ENCODE data around the gene BEX2. TPM values are rescaled to one million over a fixed set of nuclear protein-coding genes. Genes with fewer than 3 reads are reported as not detected.

The BEX2 gene
- total and polyA plus RNA-seq, 7 experiments from 2014 or later: 4.8 to 126 (median 47.0) TPM

DNA sequence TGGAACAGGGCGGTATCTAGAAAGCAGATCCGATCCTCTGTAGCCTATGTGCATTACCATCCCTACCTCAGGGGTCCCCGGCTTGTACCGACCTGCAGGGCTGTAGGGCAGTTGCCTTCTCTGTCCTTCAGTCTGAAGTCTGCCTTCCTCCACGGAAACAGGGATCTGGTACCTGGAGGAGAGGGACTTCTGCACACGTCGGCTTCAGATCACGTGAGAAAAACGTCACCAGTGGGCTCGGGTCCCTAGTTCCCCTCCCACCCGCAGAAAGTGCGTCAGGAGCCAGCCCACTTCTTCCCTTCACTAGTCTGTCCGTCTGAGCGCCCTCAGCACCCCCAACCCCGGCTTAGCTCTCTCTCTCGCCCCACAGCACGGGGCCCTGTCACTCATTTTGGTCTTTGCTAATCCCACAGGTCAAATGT, 34.2 kb downstream of the BEX2 start, which contains the start of gene TCEAL5:
TSS of gene TCEAL5 (minus strand) at position 170 of the 422 bp plus-strand sequence. CDS start 2,187 bp downstream, outside the sequence.
- H3K4me1 Mint-ChIP-seq: peaks cover 0 to 10% (median 7%) of the 10 kb centered on the region in 7 donors
- DNase-seq (no peak), ATAC-seq (no peak)
- Histone ChIP-seq H3K4me1 (ENCODE audit: control insufficient read depth in 2 of 2, insufficient read depth in 2 of 2, low read length in 2 of 2) (peaks cover 0 to 5% of the 10 kb centered on the region in 2 donors), H3K27ac (ENCODE audit: low read depth, low read length) (no peak within 1 kb of the TSS), H3K4me3 (ENCODE audit: low read length) (no peak within 1 kb of the TSS), H3K36me3 (ENCODE audit: control insufficient read depth in 2 of 3, insufficient read depth in 3 of 3, low read length in 3 of 3) (no peaks in the 10 kb centered on the region), H3K9me3 (ENCODE audit: control insufficient read depth in 2 of 3, low read length in 3 of 3) (no peaks in the 10 kb centered on the region), H3K27me3 (ENCODE audit: control insufficient read depth in 2 of 2, insufficient read depth in 2 of 2, low read length in 2 of 2) (no peaks in the 10 kb centered on the region)
- H3K27ac Mint-ChIP-seq: peak within 1 kb of the TSS in 1 of 9 donors; percentile 52
- intact Hi-C loops (cut with micrococcal nuclease): no loop called here
- ChIA-PET CTCF (no interaction called here), POLR2A (interaction anchor here (0.9 kb wide), 1 partner anchor 31 kb away, joined by 3 read pairs; no protein-coding TSS in a partner anchor)
- no peaks in the 10 kb centered on the region for H3K9me3 Mint-ChIP-seq
- H3K4me3 Mint-ChIP-seq: peak within 1 kb of the TSS; percentile 8 to 82 (median 54)
- H3K27me3 Mint-ChIP-seq: peaks cover 31 to 59% (median 52%) of the 10 kb centered on the region in 5 donors
- H3K36me3 Mint-ChIP-seq: no peaks in the 10 kb centered on the region

DNA sequence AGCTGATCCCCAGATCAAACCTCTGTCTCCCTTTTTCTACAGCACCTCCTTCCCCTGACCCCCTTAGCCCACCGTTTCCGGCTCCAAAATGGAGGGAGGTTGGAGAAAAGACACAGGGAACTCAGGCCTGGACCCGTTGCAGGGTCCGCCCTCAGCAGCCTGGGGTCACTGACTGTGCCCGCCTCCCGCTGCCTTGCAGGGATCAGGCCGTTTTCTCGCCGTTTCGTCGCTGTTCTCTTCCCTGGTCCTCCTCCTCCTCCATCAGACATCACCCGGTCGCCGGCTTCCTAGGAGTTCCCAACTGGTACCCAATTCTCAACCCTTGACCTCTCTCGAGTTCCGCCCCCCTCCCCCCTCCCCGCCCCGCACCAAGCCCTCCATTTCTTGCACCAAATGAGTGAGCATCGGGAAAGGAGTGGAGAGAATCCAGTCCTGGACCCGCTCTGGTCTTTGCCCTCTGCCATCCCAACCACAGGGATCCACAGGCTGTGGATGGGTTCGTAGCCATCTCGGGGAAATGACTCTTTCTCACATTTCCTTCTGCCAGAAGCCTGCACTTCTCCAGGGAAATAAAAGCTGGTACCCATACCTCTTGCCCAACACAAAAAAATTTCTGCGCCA, 34.7 kb downstream of the BEX2 start:
- H3K4me3 ChIP-seq (ENCODE audit: low read length): no peak overlapping the region
- no peaks in the 10 kb centered on the region for H3K36me3 ChIP-seq (ENCODE audit: control insufficient read depth in 2 of 3, insufficient read depth in 3 of 3, low read length in 3 of 3)
- DNase-seq (no peak), ATAC-seq (no peak)
- peak overlapping the region in 9 of 10 donors; percentile 35 to 82 (median 57) for H3K4me3 Mint-ChIP-seq
- no peaks in the 10 kb centered on the region for H3K36me3 Mint-ChIP-seq
- H3K9me3 Mint-ChIP-seq: no peaks in the 10 kb centered on the region
- H3K4me1 Mint-ChIP-seq: peaks cover 0 to 10% (median 7%) of the 10 kb centered on the region in 7 donors
- H3K27me3 Mint-ChIP-seq: peaks cover 31 to 61% (median 52%) of the 10 kb centered on the region in 5 donors
- no peaks in the 10 kb centered on the region for H3K27me3 ChIP-seq (ENCODE audit: control insufficient read depth in 2 of 2, insufficient read depth in 2 of 2, low read length in 2 of 2)
- no peaks in the 10 kb centered on the region for H3K9me3 ChIP-seq (ENCODE audit: control insufficient read depth in 2 of 3, low read length in 3 of 3)
- peaks cover 0 to 5% of the 10 kb centered on the region in 2 donors for H3K4me1 ChIP-seq (ENCODE audit: control insufficient read depth in 2 of 2, insufficient read depth in 2 of 2, low read length in 2 of 2)
- H3K27ac ChIP-seq (ENCODE audit: low read depth, low read length): no peak overlapping the region
- no peak overlapping the region for H3K27ac Mint-ChIP-seq
- POLR2A ChIA-PET: no interaction called here
- intact Hi-C loops (cut with micrococcal nuclease): no loop called here
- CTCF ChIA-PET: no interaction called here

DNA sequence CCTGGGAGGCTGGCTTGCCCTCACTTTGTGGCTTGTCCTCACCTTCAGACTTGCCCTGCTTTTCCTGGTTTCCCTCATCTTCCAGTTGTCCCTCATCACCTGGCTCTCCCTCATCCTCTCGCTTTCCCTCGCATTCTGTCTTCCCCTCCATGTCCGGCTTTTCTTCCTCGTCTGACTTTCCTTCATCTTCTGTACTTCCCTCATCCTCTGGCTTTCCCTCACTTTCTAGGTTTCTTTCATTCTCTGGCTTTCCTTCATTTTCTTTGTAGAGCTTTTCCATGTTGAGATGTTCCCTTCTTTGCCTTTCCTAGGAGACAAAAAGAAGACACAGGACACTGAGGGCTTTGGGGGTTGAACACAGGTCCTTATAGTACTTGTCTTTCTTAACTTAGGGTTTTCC, 36.5 kb downstream of the BEX2 start:
- Mint-ChIP-seq H3K27ac (no peak overlapping the region), H3K36me3 (no peaks in the 10 kb centered on the region), H3K27me3 (peaks cover 31 to 50% (median 42%) of the 10 kb centered on the region in 5 donors), H3K4me3 (no peak overlapping the region), H3K4me1 (peaks cover 0 to 10% (median 7%) of the 10 kb centered on the region in 7 donors), H3K9me3 (no peaks in the 10 kb centered on the region)
- H3K4me1 ChIP-seq (ENCODE audit: control insufficient read depth in 2 of 2, insufficient read depth in 2 of 2, low read length in 2 of 2): peaks cover 0 to 5% of the 10 kb centered on the region in 2 donors
- H3K9me3 ChIP-seq (ENCODE audit: control insufficient read depth in 2 of 3, low read length in 3 of 3): no peaks in the 10 kb centered on the region
- ChIA-PET POLR2A (no interaction called here), CTCF (no interaction called here)
- H3K27ac ChIP-seq (ENCODE audit: low read depth, low read length): no peak overlapping the region
- DNase-seq (no peak), ATAC-seq (no peak)
- intact Hi-C loops (cut with micrococcal nuclease): no loop called here
- H3K4me3 ChIP-seq (ENCODE audit: low read length): no peak overlapping the region
- H3K36me3 ChIP-seq (ENCODE audit: control insufficient read depth in 2 of 3, insufficient read depth in 3 of 3, low read length in 3 of 3): no peaks in the 10 kb centered on the region
- no peaks in the 10 kb centered on the region for H3K27me3 ChIP-seq (ENCODE audit: control insufficient read depth in 2 of 2, insufficient read depth in 2 of 2, low read length in 2 of 2)

Other genes with a start within 250 kb of the BEX2 start
- gene BEX1, start 246.8 kb downstream of the BEX2 start, total RNA-seq: 1 to 10 TPM in 2 of 5 experiments, under 1 TPM in 1, not detected in 2; 0.43 to 1.5 (median 1.0) TPM
- under 1 TPM; 0.25 to 0.49 TPM for gene BEX1, start 246.8 kb downstream of the BEX2 start, polyA plus RNA-seq
- not detected for gene NXF3, start 217.8 kb downstream of the BEX2 start, total RNA-seq
- gene NXF3, start 217.8 kb downstream of the BEX2 start, polyA plus RNA-seq: not detected
- gene BEX4, start 95.9 kb downstream of the BEX2 start, total RNA-seq: 10 to 100 TPM in 4 of 5 experiments, 1 to 10 TPM in 1; 8.8 to 51.2 (median 41.1) TPM
- gene BEX4, start 95.9 kb downstream of the BEX2 start, polyA plus RNA-seq: 100 to 1,000 TPM in 1 of 2 donors, 10 to 100 TPM in 1; 94.7 to 120 TPM
- 10 to 100 TPM; 12.2 to 35.0 (median 33.2) TPM for gene TCEAL8, start 55.8 kb downstream of the BEX2 start, total RNA-seq
- gene TCEAL8, start 55.8 kb downstream of the BEX2 start, polyA plus RNA-seq: 10 to 100 TPM; 71.4 to 82.3 TPM
- not detected for gene TCEAL5, start 34.2 kb downstream of the BEX2 start, total RNA-seq
- gene TCEAL5, start 34.2 kb downstream of the BEX2 start, polyA plus RNA-seq: not detected
- not detected for gene TCEAL7, start 19.2 kb upstream of the BEX2 start, total RNA-seq
- gene TCEAL7, start 19.2 kb upstream of the BEX2 start, polyA plus RNA-seq: not detected
- gene TCEAL9, start 45.5 kb upstream of the BEX2 start, total RNA-seq: 1 to 10 TPM in 4 of 5 experiments, under 1 TPM in 1; 0.51 to 4.2 (median 1.1) TPM
- 1 to 10 TPM in 1 of 2 donors, under 1 TPM in 1; 0.53 to 5.8 TPM for gene TCEAL9, start 45.5 kb upstream of the BEX2 start, polyA plus RNA-seq
- gene BEX3, start 65.5 kb upstream of the BEX2 start, total RNA-seq: 10 to 100 TPM in 3 of 5 experiments, 1 to 10 TPM in 2; 5.9 to 75.5 (median 28.0) TPM
- 100 to 1,000 TPM; 157 to 192 TPM for gene BEX3, start 65.5 kb upstream of the BEX2 start, polyA plus RNA-seq
- under 1 TPM in 3 of 5 experiments, not detected in 2; 0.17 to 0.27 (median 0.19) TPM for gene RAB40A, start 208.5 kb upstream of the BEX2 start, total RNA-seq
- gene RAB40A, start 208.5 kb upstream of the BEX2 start, polyA plus RNA-seq: under 1 TPM in 1 of 2 donors, not detected in 1; 0.09 TPM